Glomerular endothelial cell (primary cell): Measurements from ENCODE around the gene IGF2R. TPM values are rescaled to one million over a fixed set of nuclear protein-coding genes. Genes with fewer than 3 reads are reported as not detected.
"Not testable (repeated sequence)": the region's sequence is repeated elsewhere in the genome, so short reads cannot be mapped to it uniquely, and the experiment has no call there.

Experiments used
- DNase-seq: peaks from one replicate; pipeline ENCODE4 v3.0.0-alpha.2; 2011; ENCODE audit warnings: low read depth, low spot score; ENCODE audit errors: extremely low read depth
- total RNA-seq: library from RNA; depleted of rRNA; stranded (reverse); fragments of >200 nt; gene quantifications from 2 replicates; pipeline ENCODE4 v1.2.3, GENCODE V29; 2015

Gene IGF2R
- 138 and 191 TPM in 2 replicates for total RNA-seq

- DNase-seq, result no peak
Measured at GRCh38 chr6:159968295-159969203, at the start of gene IGF2R. Gene IGF2R (plus strand): TSS chr6:159969082. CDS start chr6:159969247, 165 bp downstream.

GRCh38 chr6:159919800-159920199, 49.1 kb upstream of the IGF2R start:
- DNase-seq, result no peak

- DNase-seq, result not testable (repeated sequence)
Measured at GRCh38 chr6:159924150-159924549, 44.7 kb upstream of the IGF2R start.

GRCh38 chr6:159926542-159927203, 42.2 kb upstream of the IGF2R start:
- no peak for DNase-seq

- no peak for DNase-seq
Measured at GRCh38 chr6:159929819-159930218, 39.1 kb upstream of the IGF2R start.

GRCh38 chr6:159931112-159931511, 37.8 kb upstream of the IGF2R start:
- DNase-seq, result no peak

- no peak for DNase-seq
Measured at GRCh38 chr6:159931846-159932245, 37.0 kb upstream of the IGF2R start.

- no peak for DNase-seq
Measured at GRCh38 chr6:159933077-159933476, 35.8 kb upstream of the IGF2R start.

- DNase-seq, result no peak
Measured at GRCh38 chr6:159934181-159934580, 34.7 kb upstream of the IGF2R start.

- no peak for DNase-seq
Measured at GRCh38 chr6:159935065-159935464, 33.8 kb upstream of the IGF2R start.

GRCh38 chr6:159935633-159936032, 33.2 kb upstream of the IGF2R start:
- DNase-seq, result no peak

- no peak for DNase-seq
Measured at GRCh38 chr6:159939591-159940016, 29.3 kb upstream of the IGF2R start.

GRCh38 chr6:159941286-159942113, 27.4 kb upstream of the IGF2R start:
- DNase-seq, result no peak

GRCh38 chr6:159943101-159943632, 25.7 kb upstream of the IGF2R start:
- DNase-seq, result no peak

GRCh38 chr6:159943968-159944598, 24.8 kb upstream of the IGF2R start:
- no peak for DNase-seq

- no peak for DNase-seq
Measured at GRCh38 chr6:159945801-159946392, 23.0 kb upstream of the IGF2R start.

- DNase-seq, result no peak
Measured at GRCh38 chr6:159946912-159947311, 22.0 kb upstream of the IGF2R start.

GRCh38 chr6:159948199-159948598, 20.7 kb upstream of the IGF2R start:
- DNase-seq, result no peak

GRCh38 chr6:159951772-159952171, 17.1 kb upstream of the IGF2R start:
- DNase-seq, result no peak
